ENCODE data around the gene NXPE1.

Gene NXPE1

DNA sequence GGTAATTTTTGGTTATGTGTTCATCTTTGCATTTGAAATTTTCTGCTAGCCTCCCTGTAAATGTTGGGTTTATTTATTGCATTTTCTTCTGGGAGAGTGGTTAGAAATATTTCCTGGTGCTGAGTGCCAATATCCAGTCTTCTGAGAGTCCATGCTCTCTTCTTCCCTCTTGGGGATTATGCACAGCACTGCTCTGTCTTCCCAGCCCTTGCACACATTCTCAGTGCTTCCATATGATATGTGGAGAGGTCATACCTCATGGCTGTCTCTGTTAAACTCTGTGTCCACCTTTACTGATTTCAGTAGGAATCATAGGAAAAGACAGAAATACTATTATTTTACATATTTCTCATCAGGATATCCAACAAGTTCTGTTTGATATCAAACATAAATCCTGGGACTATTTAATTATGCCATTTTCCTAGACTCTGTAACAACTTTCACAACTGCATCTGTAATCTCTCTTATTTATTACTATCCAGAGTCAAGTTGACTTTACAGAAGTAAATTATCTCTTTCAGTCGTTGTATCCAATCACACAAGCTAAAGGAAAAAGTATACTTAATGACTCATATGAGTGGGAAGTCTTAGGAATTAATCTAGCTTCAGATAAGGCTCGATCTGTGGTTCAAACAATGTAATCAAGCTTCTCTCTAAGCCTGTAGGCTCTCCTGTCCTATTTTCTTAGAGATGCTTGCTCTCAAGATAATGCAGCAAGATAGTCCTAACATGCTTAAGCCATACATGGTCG lies 2.7 kb upstream of the NXPE1 start:
- no peaks in the 10 kb centered on the region for H3K9me2 ChIP-seq (replicated peaks; ENCODE audit: control insufficient read depth, low read length)
- no peaks in the 10 kb centered on the region for H3F3A ChIP-seq (ENCODE audit: control insufficient read depth, insufficient read depth)
- TF ChIP-seq, protein P1, sequence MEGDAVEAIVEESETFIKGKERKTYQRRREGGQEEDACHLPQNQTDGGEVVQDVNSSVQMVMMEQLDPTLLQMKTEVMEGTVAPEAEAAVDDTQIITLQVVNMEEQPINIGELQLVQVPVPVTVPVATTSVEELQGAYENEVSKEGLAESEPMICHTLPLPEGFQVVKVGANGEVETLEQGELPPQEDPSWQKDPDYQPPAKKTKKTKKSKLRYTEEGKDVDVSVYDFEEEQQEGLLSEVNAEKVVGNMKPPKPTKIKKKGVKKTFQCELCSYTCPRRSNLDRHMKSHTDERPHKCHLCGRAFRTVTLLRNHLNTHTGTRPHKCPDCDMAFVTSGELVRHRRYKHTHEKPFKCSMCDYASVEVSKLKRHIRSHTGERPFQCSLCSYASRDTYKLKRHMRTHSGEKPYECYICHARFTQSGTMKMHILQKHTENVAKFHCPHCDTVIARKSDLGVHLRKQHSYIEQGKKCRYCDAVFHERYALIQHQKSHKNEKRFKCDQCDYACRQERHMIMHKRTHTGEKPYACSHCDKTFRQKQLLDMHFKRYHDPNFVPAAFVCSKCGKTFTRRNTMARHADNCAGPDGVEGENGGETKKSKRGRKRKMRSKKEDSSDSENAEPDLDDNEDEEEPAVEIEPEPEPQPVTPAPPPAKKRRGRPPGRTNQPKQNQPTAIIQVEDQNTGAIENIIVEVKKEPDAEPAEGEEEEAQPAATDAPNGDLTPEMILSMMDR (IDR thresholded peaks at IDR 0.05; ENCODE audit: low read depth, low read length, poor library complexity, severe bottlenecking): no peak
- no peak for TF ChIP-seq EZH2phosphoT487 (IDR thresholded peaks at IDR 0.05; ENCODE audit: borderline replicate concordance, low read length)
- H3K36me3 ChIP-seq (ENCODE audit: control insufficient read depth, low read length): no peaks in the 10 kb centered on the region
- no peaks in the 10 kb centered on the region for H3K27me3 ChIP-seq (ENCODE audit: control insufficient read depth, low read length)
- H3K79me2 ChIP-seq (ENCODE audit: control insufficient read depth, low read length): no peaks in the 10 kb centered on the region
- H3K4me3 ChIP-seq (ENCODE audit: low read length): no peak overlapping the region
- no peak overlapping the region for H3K27ac ChIP-seq (ENCODE audit: low read depth, low read length)
- no peaks in the 10 kb centered on the region for H3K9me3 ChIP-seq (ENCODE audit: control insufficient read depth, insufficient read depth, low read length)
- no peaks in the 10 kb centered on the region for H3K4me1 ChIP-seq (ENCODE audit: control insufficient read depth, low read length)
- H3K4me2 ChIP-seq (ENCODE audit: low read length): no peak overlapping the region
- H4K20me1 ChIP-seq (ENCODE audit: control insufficient read depth, insufficient read depth, low read depth, low read length): no peaks in the 10 kb centered on the region

DNA sequence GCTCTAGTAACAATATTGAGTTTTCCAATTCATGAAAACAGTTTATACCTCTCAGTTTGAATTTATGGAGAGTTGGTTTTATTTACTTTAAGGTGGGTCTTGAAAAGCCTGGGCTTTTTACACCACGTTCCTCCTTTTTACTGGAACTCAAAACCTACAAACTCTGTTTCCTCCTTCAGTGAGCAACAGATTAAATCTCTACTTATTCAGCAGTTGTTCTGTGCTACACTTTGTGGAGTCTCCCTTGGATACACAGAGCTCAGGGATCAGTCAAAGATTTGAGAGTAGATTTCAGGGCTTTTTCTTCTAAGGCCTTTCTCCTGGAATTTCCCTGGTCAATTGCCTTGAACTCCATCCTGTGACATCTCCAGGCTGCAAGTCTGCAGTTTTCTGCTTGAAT lies 3.5 kb downstream of the NXPE1 start:
- no peak overlapping the region for H3K4me2 ChIP-seq (ENCODE audit: low read length)
- no peaks in the 10 kb centered on the region for H3K27me3 ChIP-seq (ENCODE audit: control insufficient read depth, low read length)
- H4K20me1 ChIP-seq (ENCODE audit: control insufficient read depth, insufficient read depth, low read depth, low read length): no peaks in the 10 kb centered on the region
- no peak overlapping the region for H3K4me3 ChIP-seq (ENCODE audit: low read length)
- no peaks in the 10 kb centered on the region for H3K79me2 ChIP-seq (ENCODE audit: control insufficient read depth, low read length)
- no peaks in the 10 kb centered on the region for H3K4me1 ChIP-seq (ENCODE audit: control insufficient read depth, low read length)
- TF ChIP-seq, protein P1 (IDR thresholded peaks at IDR 0.05; ENCODE audit: low read depth, low read length, poor library complexity, severe bottlenecking): no peak
- no peak for TF ChIP-seq EZH2phosphoT487 (IDR thresholded peaks at IDR 0.05; ENCODE audit: borderline replicate concordance, low read length)
- no peaks in the 10 kb centered on the region for H3K36me3 ChIP-seq (ENCODE audit: control insufficient read depth, low read length)
- no peaks in the 10 kb centered on the region for H3K9me3 ChIP-seq (ENCODE audit: control insufficient read depth, insufficient read depth, low read length)
- no peaks in the 10 kb centered on the region for H3F3A ChIP-seq (ENCODE audit: control insufficient read depth, insufficient read depth)
- no peaks in the 10 kb centered on the region for H3K9me2 ChIP-seq (replicated peaks; ENCODE audit: control insufficient read depth, low read length)
- no peak overlapping the region for H3K27ac ChIP-seq (ENCODE audit: low read depth, low read length)

DNA sequence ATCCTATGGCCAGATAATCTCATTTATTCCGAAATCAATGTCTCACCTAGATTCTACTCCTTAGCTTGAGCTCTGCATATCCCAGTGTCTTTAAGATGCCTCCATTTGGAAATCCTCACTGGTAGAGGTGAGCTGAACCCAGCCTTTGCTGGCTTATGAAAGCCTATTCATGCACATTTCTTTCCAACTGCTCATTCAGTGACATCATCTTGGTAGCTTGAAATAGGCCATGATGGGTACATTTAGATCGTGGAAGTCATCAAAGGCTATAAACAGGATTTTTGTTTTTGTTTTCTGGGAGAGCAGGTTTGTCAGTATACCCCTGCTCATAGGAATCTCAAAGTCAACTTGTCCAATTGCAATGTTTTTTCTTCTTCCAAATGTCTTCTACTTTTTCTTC lies 6.0 kb downstream of the NXPE1 start:
- Histone ChIP-seq H3K9me3 (ENCODE audit: control insufficient read depth, insufficient read depth, low read length) (no peaks in the 10 kb centered on the region), H3K4me1 (ENCODE audit: control insufficient read depth, low read length) (no peaks in the 10 kb centered on the region), H3K9me2 (replicated peaks; ENCODE audit: control insufficient read depth, low read length) (no peaks in the 10 kb centered on the region), H3K36me3 (ENCODE audit: control insufficient read depth, low read length) (no peaks in the 10 kb centered on the region), H3K4me2 (ENCODE audit: low read length) (no peak overlapping the region), H3K27me3 (ENCODE audit: control insufficient read depth, low read length) (no peaks in the 10 kb centered on the region; the same call in 1 of the 2 replicates), H4K20me1 (ENCODE audit: control insufficient read depth, insufficient read depth, low read depth, low read length) (no peaks in the 10 kb centered on the region), H3K79me2 (ENCODE audit: control insufficient read depth, low read length) (no peaks in the 10 kb centered on the region), H3F3A (ENCODE audit: control insufficient read depth, insufficient read depth) (no peaks in the 10 kb centered on the region), H3K4me3 (ENCODE audit: low read length) (no peak overlapping the region), H3K27ac (ENCODE audit: low read depth, low read length) (no peak overlapping the region)
- TF ChIP-seq, protein P1 (IDR thresholded peaks at IDR 0.05; ENCODE audit: low read depth, low read length, poor library complexity, severe bottlenecking): no peak
- no peak for TF ChIP-seq EZH2phosphoT487 (IDR thresholded peaks at IDR 0.05; ENCODE audit: borderline replicate concordance, low read length)
